Muscle layer of colon (tissue), 2 donors: ENCODE data around the gene PPM1E.

Experiments used
- H3K27ac ChIP-seq: one replicate; pipeline ENCODE4 v1.7.0; 2013; ENCODE audit warnings: low read depth, mild to moderate bottlenecking, low read length, moderate library complexity
- H3K27me3 ChIP-seq, 2 donors: one replicate each; pipeline ENCODE4 v1.7.0; 2013; ENCODE audit warnings: low read length in 2 of 2, mild to moderate bottlenecking in 2 of 2; ENCODE audit not compliant: insufficient read depth in 2 of 2, control insufficient read depth in 1 of 2
- H3K36me3 ChIP-seq: one replicate; pipeline ENCODE4 v1.7.0; 2013; ENCODE audit warnings: mild to moderate bottlenecking, low read length; ENCODE audit not compliant: insufficient read depth
- H3K4me1 ChIP-seq: one replicate; pipeline ENCODE4 v1.7.0; 2013; ENCODE audit warnings: mild to moderate bottlenecking, low read length; ENCODE audit not compliant: insufficient read depth
- H3K4me3 ChIP-seq, 2 donors: one replicate each; pipeline ENCODE4 v1.7.0; 2013; ENCODE audit warnings: low read length in 2 of 2, low read depth in 1 of 2, mild to moderate bottlenecking in 1 of 2, moderate library complexity in 1 of 2
- H3K9ac ChIP-seq: one replicate; pipeline ENCODE4 v1.7.0; 2013; ENCODE audit warnings: low read length
- H3K9me3 ChIP-seq: one replicate; pipeline ENCODE4 v1.7.0; 2013; ENCODE audit warnings: mild to moderate bottlenecking, low read length
- donor health status: abdominal sarcoma.
- donor health status: Adenocarcinoma of cecum.

PPM1E gene

GRCh38 chr17:59000022-59000421 lies 244.4 kb downstream of the PPM1E start:
- Histone ChIP-seq H3K4me1 (peaks cover 4% of the 10 kb centered on the region), H3K9me3 (no peaks in the 10 kb centered on the region), H3K27ac (no peak overlapping the region), H3K9ac (no peak overlapping the region), H3K27me3 (no peaks in the 10 kb centered on the region), H3K36me3 (no peaks in the 10 kb centered on the region), H3K4me3 (no peak overlapping the region)

DNA sequence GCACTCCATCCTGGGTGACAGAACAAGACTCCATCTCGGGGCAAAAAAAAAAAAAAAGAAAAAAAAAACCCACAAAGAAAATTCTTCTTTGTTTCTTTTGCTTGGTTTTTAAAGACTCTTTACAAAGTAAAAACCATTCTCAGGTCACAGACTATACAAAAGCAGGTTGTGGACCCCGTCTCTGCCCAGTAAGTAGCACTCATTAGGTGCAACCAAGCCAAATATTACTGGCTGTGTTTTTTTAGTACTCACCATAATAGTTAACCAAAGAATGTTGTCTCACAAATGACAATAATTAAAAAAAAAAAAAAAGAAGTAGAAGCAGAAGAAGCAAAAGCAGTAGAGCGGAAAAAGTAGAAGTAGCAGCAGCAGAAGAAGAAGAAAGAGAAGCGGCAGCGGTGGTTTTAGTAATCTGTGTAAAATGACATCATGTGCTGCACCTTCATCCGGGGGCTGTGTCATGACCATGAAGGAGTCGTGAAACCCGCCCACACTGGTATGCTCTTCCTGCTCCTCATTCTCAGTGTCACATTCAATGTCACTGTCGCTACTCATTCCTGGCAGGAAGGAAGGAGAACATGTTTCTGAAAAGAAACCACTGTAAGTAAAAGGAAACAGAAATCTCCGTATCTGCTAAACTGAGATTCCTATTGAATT lies 245.6 kb downstream of the PPM1E start:
- Histone ChIP-seq H3K36me3 (no peaks in the 10 kb centered on the region), H3K27me3 (no peaks in the 10 kb centered on the region), H3K4me3 (no peak overlapping the region), H3K4me1 (peaks cover 4% of the 10 kb centered on the region), H3K9me3 (no peaks in the 10 kb centered on the region), H3K27ac (no peak overlapping the region), H3K9ac (no peak overlapping the region)

GRCh38 chr17:59002126-59002525 lies 246.5 kb downstream of the PPM1E start:
- Histone ChIP-seq H3K9ac (no peak overlapping the region), H3K4me3 (no peak overlapping the region), H3K9me3 (no peaks in the 10 kb centered on the region), H3K36me3 (no peaks in the 10 kb centered on the region), H3K27ac (no peak overlapping the region), H3K4me1 (peaks cover 4% of the 10 kb centered on the region), H3K27me3 (no peaks in the 10 kb centered on the region)

- Histone ChIP-seq H3K9ac (no peak overlapping the region), H3K4me3 (no peak overlapping the region), H3K9me3 (no peaks in the 10 kb centered on the region), H3K4me1 (peaks cover 4% of the 10 kb centered on the region), H3K27ac (no peak overlapping the region), H3K36me3 (peaks cover 2% of the 10 kb centered on the region), H3K27me3 (no peaks in the 10 kb centered on the region)
Observed at GRCh38 chr17:59002848-59003247, 247.2 kb downstream of the PPM1E start.

- Histone ChIP-seq H3K27ac (no peak overlapping the region), H3K9ac (no peak overlapping the region)
Observed at GRCh38 chr17:59003860-59004259, 248.2 kb downstream of the PPM1E start.

GRCh38 chr17:59004338-59005111 lies 248.9 kb downstream of the PPM1E start:
- Histone ChIP-seq H3K27me3 (no peaks in the 10 kb centered on the region), H3K36me3 (peaks cover 6% of the 10 kb centered on the region), H3K4me1 (peaks cover 4% of the 10 kb centered on the region), H3K9me3 (no peaks in the 10 kb centered on the region), H3K9ac (no peak overlapping the region), H3K27ac (no peak overlapping the region), H3K4me3 (no peak overlapping the region)

More at GRCh38 chr17:59003860-59004259, 248.2 kb downstream of the PPM1E start:
- Histone ChIP-seq H3K27me3 (no peaks in the 10 kb centered on the region), H3K4me1 (peaks cover 4% of the 10 kb centered on the region), H3K36me3 (peaks cover 5% of the 10 kb centered on the region), H3K4me3 (no peak overlapping the region), H3K9me3 (no peaks in the 10 kb centered on the region)

GRCh38 chr17:59007995-59008394 lies 252.3 kb downstream of the PPM1E start:
- H3K9ac ChIP-seq = no peak overlapping the region

DNA sequence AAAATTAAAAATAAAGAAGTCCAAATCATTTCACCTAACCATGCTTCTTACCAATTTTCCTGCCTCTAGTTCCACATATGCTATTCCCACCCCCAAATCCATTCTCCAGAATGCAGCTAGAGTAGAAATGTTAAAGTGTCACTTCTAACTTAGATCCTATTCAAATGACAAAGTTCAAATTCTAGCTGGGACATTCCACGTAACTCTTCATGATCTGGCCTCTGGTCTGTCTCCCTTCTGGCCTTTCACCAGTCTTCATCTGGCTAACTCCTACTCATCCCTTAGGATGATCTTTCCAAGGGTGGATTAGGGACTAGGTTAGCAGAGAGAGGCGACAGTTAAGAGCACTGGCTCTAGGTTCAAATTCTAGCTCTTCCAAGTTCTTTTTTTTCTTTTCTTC lies 253.1 kb downstream of the PPM1E start:
- peaks cover 4% of the 10 kb centered on the region for H3K4me1 ChIP-seq
- H3K9me3 ChIP-seq = no peaks in the 10 kb centered on the region
- H3K36me3 ChIP-seq = peaks cover 24% of the 10 kb centered on the region
- H3K27ac ChIP-seq = no peak overlapping the region
- H3K4me3 ChIP-seq = no peak overlapping the region
- no peaks in the 10 kb centered on the region for H3K27me3 ChIP-seq
- no peak overlapping the region for H3K9ac ChIP-seq

More at GRCh38 chr17:59007995-59008394, 252.3 kb downstream of the PPM1E start:
- H3K36me3 ChIP-seq = peaks cover 24% of the 10 kb centered on the region
- H3K27ac ChIP-seq = no peak overlapping the region
- H3K4me1 ChIP-seq = peaks cover 4% of the 10 kb centered on the region
- no peak overlapping the region for H3K4me3 ChIP-seq
- H3K9me3 ChIP-seq = no peaks in the 10 kb centered on the region
- H3K27me3 ChIP-seq = no peaks in the 10 kb centered on the region

- no peaks in the 10 kb centered on the region for H3K4me1 ChIP-seq
- H3K36me3 ChIP-seq = peaks cover 24% of the 10 kb centered on the region
- no peak overlapping the region for H3K27ac ChIP-seq
- no peaks in the 10 kb centered on the region for H3K9me3 ChIP-seq
- H3K27me3 ChIP-seq = no peaks in the 10 kb centered on the region
- no peak overlapping the region for H3K9ac ChIP-seq
- no peak overlapping the region for H3K4me3 ChIP-seq
Observed at GRCh38 chr17:59010026-59010425, 254.4 kb downstream of the PPM1E start.

GRCh38 chr17:59011975-59012374 lies 256.3 kb downstream of the PPM1E start:
- Histone ChIP-seq H3K9ac (no peak overlapping the region), H3K36me3 (peaks cover 24% of the 10 kb centered on the region), H3K27ac (no peak overlapping the region), H3K4me1 (no peaks in the 10 kb centered on the region), H3K27me3 (no peaks in the 10 kb centered on the region), H3K9me3 (no peaks in the 10 kb centered on the region), H3K4me3 (no peak overlapping the region)

- Histone ChIP-seq H3K9me3 (no peaks in the 10 kb centered on the region), H3K9ac (no peak overlapping the region), H3K27ac (no peak overlapping the region), H3K36me3 (no peaks in the 10 kb centered on the region), H3K4me3 (no peak overlapping the region), H3K27me3 (no peaks in the 10 kb centered on the region), H3K4me1 (no peaks in the 10 kb centered on the region)
Observed at GRCh38 chr17:59018019-59018418, 262.4 kb downstream of the PPM1E start.

- no peaks in the 10 kb centered on the region for H3K9me3 ChIP-seq
- H3K4me1 ChIP-seq = peaks cover 6% of the 10 kb centered on the region
- H3K36me3 ChIP-seq = peaks cover 12% of the 10 kb centered on the region
- H3K4me3 ChIP-seq = no peak overlapping the region
- H3K27ac ChIP-seq = no peak overlapping the region
- no peaks in the 10 kb centered on the region for H3K27me3 ChIP-seq
- H3K9ac ChIP-seq = no peak overlapping the region
Observed at GRCh38 chr17:59024916-59025315, 269.3 kb downstream of the PPM1E start.
